GM21529 (cell line): ENCODE results near the gene CIDEA.
A peak's percentile ranks its signal among the peaks of the same experiment; 100 is the strongest.

Source experiments
- ATAC-seq: cut with Tn5 transposase; IDR thresholded peaks from one replicate; pipeline ENCODE4 v1.9.1; 2021; ENCODE audit not compliant: unreplicated experiment

CIDEA gene

DNA sequence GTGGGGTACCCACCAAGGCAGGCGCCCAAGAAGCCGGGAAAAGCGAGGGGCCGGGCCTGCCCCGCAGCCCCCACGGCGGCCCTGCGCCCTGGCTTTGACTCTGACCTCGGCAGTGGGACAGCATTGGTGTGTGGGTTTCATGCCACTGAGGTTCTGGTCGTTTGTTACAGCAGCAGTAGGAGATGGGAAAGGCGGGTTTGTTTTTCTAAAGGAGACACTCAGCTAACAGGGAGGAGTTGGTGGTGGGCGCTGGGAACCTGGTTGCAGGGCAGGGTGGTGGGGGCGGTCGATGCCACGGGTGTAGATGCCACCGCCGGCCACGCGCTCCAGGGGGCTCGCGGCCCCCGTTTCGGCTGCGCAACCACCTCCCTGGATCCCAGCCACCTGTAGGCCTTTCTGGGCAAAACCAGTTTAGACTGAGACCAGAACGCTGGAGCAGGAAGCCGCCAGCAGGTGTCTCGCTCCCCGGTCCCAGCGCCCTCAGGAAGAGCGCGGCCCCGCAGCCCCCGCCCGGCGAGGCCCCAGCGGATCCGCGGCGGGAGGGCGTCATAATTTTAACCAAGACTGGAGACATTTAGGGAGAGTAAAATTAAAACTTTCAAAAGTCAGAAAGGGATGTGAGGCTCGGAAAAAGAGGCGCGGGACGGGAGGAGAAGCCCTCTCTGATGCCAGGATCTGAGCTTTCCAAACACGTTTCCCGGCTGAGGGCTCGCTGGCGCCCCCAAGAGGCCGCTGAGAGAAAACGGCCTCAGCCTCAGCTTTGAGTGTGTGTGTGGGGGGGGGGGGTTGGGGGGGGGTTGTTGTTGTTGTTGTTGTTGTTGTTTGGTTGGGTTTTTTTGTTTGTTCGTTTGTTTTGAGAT, 17.4 kb downstream of the CIDEA start:
- ATAC-seq, result peak; percentile 91

DNA sequence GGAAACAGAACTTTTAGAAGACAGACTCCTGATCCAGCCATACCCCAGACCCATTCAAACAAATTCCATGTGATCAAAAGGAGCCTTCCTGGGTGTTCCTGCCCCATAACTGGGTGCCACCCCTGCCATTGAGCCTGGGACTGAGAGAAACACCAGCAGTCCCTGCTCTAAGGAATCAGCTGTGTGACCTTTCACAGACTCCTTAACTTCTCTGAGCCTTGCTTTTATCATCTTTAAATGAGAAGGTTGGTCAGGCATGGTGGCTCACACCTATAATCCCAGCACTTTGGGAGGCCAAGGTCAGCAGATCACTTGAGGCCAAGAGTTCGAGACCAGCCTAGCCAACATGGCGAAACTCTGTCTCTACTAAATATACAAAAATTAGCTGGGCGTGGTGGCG, 20.6 kb downstream of the CIDEA start:
- no peak for ATAC-seq

DNA sequence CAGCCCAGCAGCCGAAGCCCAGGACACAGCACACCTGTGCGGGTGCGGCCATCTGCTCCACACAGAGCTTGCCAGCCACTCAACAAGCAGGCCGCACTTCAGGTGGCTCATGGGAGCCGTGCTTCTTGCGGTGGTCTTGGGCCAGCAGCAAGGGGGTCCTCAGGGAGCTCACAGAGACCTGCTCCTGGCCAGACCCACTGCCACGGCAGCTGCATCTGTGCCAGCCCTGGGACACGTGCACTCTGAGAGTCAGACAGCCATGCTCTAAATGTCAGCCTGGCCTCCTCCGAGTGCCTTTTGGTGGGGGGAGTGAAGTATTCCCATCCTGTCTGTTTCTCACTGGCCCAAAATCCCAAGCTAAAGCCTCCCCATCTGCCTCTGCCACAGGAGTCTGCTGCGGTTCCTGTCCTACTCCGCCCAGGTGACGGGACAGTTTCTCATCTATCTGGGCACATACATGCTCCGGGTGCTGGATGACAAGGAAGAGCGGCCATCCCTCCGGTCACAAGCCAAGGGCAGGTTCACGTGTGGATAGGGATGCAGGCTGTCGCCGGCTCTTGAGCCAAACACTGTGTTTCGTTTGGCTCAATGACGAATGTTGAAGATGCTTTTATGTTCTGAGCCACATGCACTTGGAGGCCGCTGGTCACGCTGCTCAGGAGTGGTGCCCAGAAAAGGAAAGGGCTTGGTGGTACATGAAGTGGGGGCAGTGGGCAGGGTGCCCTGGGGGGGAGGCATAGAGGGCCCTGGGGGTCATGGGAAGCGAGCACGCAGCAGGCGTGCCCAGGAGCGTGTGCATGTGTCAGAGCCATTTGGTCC, 22.8 kb downstream of the CIDEA start:
- no peak for ATAC-seq

DNA sequence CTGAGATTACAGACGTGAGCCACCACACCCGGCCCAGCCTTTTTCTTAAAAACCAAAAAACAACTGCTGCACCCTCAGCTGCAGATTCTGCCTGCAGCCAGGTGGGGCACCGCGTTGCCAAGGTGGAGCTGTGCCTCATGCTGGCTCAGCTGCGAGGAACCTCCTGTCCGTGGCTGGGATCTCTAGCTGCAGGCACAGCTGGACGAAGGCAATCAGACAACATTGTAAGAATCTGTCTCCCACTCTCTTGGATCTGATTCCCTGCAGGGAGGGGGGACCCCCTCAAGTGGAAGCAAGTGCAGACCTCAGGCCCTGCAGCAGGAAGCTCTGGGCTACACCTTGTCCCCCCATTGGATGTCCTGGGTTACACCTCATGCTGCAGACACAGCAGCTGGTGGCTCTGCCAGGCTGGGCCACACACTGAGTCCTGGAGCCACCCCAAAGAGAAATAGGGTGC, 24.1 kb downstream of the CIDEA start:
- ATAC-seq, result no peak

DNA sequence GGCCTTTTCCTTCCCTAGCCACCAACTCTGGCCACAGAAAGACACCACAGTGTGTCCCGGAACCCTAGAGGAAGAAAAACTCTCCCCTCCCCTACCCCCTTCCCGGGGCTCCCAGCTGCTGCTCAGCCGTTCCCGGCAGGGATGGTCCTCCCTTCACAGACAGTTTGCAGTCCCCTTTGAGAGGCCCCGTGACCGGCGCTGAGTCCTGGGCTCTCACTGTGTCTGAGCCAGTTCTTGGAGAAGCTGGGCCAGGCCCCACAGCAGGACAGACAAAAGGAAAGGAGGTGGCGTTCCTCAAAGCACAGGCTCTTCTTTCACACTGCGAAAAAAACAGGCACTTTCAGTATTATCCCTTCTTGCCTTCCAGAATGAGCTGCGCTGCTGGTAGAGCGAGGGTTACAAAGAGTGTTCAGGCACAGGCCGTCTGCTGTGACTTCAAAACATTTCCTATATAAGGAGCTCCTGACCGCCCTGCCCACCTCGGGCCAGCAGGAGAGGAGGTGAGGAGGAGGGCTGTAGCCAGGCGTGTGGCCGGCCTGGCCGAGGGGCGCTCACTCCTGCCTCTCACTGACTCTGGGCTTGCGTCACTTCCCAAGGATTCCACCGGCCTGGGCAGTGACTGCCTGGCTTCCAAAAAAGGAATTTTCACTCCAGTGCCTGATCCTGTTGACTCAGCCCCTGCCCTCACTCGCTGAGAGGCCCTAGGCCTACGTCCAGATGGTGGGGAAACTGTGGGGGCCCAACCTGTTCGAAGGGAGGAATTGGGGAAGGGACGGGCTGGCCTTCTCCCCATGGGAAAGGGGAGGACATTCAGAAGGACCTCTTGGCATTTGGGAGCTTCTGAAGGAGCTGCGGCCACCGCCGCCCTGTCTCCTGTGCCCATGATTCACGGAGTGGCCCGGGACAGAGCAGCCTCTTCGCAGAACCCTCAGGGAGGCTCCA, 24.9 kb downstream of the CIDEA start:
- no peak for ATAC-seq

DNA sequence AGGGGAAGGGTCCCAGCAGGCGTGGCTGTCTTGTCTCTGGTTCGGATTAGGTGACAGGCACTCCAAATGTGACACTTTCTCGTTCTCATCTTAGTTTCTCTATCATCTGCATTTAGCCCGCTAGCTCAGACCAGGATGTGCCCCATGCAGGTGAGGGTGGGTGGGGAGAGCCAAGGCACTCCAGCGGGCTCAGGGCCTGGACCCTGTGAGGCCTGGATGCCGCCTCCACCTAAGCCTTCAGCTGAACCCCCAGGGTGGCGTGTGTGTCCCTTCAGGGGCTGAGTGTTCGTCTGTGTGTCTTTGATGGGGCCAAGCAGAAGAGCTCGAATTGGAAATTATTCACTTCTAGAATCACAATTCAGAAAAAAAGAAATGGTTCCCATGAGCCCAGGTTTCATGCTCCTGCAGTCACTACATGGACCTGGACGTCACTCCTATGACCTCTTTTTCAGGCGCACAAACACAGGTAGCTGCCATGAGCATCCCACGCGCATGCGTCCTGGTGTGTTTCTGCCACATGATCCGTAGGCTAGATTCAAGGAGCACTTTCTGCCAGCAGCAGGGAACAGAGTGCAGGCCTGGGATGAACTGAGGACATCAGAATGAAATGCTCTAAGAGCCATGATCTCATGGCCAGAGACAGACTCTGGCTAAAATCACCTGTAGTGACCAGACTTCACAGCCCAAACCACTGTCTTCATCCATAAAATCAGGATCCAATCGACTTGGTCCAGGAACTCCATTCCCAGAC, 25.8 kb downstream of the CIDEA start:
- no peak for ATAC-seq

DNA sequence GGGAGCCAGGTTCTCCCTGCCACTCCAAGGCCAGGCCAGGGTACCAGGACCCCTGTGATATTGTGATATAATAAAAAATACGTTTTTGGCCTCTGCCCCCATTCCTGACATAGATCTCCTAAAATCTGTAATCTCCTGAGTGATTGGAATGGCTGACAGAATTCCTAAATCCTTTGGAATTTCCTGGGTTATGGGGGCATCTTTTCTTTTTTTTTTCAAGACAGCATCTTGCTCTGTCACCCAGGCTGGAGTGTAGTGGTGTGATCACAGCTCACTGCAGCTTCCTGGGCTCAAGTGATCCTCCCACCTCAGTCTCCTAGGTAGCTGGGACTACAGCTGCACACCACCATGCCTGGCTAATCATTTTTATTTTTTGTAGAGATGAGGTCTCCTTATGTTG, 27.7 kb downstream of the CIDEA start:
- ATAC-seq, result no peak

DNA sequence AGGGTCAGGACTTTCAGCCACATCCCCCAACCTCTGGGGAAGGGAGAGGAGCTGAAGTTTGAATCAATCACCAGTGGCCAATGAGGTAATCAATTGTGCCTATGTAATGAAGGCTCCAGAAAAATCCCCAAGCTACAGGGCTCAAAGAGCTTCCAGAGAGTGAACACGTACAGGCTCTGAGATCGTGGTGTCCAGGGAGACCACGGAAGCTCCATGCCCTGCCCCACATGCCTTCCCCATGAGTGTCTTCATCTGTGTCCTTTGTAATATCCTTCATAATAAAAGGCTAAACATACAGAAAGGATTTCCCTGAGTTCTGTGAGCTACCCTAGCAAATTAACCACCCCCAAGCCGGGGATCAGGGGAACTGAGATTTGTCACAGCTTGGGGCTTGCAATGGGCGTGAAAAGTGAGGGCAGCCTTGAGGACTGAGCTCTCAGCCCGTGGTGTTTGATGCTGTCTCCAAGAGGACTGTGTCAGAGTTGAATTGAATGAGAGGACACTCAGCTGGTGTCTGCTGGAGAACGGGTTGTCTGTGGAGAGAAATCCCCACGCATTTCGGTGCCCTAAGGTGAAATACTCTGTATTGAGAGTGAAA, 28.4 kb downstream of the CIDEA start:
- no peak for ATAC-seq

DNA sequence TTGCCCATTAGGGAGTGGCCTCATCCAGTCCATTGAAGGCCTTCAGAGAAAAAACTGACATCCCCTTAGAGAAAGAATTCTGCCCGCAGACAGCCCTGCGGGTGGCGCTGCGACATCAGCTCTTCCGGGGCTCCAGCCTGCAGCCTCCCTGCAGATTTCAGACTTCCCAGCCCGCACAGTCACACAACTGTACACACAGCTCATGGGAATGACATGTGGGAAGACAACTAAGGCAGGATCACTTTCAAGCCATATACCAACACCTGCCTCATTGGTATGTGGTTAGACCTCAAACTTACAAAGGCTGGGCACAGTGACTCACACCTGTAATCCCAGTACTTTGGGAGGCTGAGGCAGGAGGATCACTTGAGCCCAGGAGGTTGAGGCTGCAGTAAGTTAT, 29.1 kb downstream of the CIDEA start:
- ATAC-seq, result no peak

DNA sequence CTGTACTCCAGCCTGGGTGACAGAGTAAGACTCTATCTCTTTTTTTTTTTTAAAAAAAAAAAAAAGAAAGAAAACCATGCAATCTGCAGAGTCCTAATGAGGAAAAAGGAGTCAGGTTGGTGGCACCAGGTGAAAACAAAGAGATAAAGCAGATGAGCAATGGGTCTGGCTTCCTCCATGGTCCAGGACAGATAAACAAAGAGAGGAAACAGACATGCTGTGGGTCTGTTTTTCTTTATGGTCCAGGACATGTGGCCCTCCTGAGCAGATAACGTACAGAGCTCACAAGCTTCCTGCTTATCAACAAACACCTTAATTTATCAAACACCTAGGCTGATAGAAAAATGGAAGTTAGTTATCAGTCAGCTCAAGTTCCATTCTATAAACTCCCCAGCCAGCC, 29.5 kb downstream of the CIDEA start:
- no peak for ATAC-seq

DNA sequence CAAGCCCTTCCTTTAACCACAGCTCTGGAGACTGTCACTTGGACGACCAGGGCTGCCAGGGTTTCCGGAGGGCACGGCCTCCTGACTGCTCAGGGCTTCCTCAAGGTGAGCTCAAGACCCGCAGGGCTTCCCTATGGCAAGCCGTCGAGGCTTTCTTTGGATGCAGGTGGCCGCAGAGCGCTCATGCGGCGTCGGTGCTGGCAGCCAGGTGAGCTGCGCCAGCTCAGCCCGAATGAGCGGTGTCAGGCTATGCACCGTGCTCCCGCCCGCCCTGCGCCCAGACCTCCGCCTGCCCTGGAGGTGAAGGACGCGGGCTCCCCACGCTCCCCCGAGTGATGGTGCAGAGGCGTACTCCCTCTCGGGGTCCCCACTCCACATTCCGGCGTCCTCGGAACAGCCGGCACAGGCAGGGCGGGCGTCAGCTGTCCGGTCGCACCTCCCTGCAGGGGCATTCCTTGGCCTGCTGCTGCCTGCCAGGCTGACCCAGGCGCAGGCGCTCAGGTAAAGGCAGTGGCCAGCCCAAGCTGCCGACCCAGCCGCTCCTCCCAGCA, 33.0 kb downstream of the CIDEA start:
- ATAC-seq, result no peak

DNA sequence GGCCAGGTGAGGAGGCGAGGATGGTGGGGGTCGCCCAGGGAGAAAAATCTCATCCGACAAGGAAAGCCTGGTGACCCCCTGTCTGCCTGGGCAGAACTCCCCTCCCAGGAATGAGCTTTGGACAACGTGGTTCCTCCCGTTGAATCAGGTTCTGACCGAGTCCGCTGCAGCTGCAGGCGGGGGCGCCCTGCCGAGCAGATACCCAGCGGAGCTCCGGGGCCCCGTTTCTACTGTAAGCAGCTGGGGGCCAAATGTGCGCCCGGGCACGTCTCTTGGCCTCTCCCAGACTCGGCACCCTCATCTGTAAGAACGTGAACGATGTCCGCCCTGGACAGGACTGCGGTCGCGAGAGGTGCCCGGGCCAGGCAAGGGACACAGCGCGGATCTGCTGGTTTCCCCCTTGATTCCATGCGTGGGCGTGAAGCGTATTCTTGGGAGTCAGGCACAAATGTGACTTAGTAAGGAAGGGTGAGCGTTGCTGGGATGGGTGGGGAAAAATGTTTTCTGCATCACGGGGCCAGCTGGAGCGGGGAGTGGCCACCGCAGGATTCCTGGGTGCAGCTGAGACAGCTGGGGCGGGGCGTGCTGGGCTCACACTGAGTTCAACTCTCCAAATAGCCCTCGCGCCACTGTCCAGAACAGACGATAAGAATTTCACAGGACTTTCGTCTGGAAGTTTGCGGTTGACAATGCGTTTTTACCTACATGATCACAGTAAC, 33.7 kb downstream of the CIDEA start:
- no peak for ATAC-seq

DNA sequence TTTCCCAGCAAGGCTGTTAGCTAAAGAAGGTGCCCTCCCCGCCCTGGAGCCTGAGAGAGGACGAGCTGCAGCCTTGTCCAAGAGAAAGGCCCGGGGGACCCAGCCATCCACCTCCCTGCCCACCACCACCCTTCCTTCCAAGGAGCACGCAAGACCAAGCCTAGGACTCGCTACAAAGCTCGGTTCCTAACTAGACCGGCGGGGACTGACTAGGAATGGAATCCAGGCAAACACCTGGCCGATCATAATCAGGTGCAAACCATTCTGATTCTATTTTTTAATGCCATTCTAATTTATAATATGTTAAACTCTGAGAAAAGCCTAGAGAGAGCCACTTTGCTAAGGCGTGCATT, 34.2 kb downstream of the CIDEA start:
- no peak for ATAC-seq

DNA sequence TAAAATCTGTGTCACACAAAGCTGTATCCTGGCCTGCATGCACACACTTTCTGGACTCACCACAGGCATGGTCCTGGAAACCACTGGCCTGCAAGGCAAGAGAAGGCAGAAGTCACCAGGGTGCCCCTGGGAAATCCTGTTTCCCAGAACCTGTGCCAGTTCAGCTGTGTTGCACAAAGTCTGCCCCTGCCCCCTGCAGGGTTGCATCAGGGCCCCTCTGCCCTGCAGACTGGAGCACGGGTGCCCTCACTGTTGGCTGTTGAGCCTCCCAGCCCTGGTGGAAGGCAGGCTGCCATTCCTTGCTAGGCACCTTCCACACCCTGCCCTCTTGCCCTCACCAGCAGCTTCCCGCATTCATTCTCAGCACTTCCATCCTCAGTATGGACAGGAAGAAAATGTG, 35.9 kb downstream of the CIDEA start:
- no peak for ATAC-seq

DNA sequence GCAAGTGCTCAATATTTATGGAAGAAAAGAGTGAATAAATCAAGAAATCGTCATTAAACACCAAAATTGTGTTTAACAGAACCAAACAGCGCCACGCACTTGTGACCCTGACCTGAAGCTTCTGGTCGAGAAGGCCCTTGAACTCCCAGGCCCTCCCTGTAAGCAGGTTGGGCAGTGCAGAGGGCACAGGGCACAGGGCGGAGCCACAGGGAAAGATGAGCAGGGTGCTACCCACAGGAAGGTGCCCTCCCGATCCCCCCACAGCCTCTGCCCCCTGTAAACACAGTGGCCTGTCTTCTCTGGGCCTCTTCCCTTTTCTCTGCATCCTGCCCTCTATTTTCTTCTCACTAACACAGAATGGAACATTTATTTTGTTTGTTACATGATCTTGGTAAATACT, 37.0 kb downstream of the CIDEA start:
- ATAC-seq, result no peak

DNA sequence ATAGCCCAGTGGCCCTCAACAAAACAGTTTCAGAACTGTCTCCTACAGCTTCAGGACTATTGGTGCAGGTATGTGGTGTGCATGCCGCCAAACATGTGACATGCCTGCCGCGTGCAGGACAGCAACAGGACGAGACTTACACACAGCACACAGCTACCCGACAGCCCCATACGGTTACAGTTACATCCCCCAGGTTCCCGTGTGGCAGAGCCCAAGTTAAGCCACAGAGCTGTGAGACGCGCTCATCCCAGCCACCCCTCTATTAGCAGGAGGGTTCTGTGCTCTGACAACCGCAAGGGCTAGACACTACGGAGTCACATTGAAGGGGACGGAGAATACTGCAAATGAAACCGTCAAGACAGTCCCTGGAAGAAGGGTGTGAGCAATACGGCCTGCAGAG, 37.5 kb downstream of the CIDEA start:
- no peak for ATAC-seq

DNA sequence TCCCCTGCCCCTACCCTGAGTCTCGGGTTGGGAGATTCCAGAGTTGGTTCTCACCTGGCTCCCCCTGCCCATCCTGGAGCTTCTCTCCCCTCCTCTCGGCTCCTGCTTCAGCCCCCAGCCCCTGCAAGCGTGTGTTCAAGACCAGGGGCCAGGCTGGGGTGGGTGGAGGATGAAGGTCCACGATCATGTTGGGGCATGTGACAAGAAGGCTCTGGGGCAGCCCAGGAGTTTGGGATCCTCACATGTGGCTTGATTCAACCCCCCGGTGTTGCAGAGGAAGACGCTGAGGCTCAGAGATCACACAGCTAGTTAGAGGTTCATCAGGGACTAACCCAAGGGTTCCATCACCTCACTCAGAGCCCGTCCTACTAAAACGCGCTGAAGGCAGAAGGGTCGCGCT, 39.7 kb downstream of the CIDEA start:
- no peak for ATAC-seq

DNA sequence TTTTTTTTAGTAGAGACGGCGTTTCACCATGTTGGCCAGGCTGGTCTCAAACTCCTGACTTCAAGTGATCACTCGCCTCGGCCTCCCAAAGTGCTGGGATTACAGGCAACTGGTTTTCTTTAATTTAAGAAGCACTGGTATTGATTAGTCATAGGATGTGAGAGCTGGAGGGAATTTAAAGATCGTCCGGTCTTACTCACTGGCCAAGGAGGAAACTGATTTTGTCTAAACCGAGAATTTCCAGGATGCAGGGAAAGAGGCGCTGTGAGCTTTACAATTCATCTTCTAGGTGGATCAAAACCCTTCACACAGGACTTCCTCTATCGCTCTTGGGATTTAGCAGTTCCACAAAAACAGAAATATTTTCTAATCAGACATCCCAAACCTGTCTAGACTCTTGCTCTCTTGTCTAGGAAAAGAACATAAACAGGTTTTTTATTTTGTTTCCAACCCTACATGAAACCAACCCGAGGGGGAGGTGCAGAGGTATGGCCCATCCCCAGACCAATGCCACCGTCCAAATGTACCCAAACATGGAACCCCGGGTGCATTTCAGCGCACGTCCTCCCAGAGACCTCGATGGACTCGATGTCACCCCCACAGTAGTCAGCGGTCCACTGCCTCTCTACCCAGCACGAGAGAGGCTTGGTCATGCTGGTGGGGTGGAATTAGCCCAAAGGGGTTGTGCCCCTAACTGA, 41.4 kb downstream of the CIDEA start:
- no peak for ATAC-seq

DNA sequence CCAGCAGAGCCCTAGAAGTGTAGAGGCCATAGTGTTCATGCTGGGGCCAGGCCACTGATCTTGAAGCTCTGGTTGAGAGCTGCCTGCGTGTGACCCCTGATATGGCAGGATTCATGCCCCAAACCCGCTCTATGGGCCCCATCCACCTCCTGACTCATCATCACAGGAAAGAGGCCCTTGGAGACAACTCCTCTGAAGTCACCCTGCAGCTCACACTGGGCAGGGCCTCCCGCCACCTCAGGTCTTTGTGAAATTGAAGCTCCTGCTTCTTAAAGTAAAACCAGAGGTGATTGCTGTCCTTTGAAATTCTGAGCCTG, 41.9 kb downstream of the CIDEA start:
- ATAC-seq, result no peak
